Measurements from ENCODE around the gene SVBP.

The SVBP gene

GRCh38 chr1:42806593-42806992 lies 10.6 kb downstream of the SVBP start:
- H3K36me3 ChIP-seq (replicated peaks): no peaks in the 10 kb centered on the region
- H3K4me3 ChIP-seq (ENCODE audit: low read depth, low read length): no peak overlapping the region
- in situ Hi-C loops (cut with HindIII; ENCODE audit: low pct_ligation_motif_present, low sequenced_read_pairs): no loop called here
- H3K27me3 ChIP-seq (replicated peaks): no peaks in the 10 kb centered on the region
- H3K27ac ChIP-seq: no peak overlapping the region
- no peak for DNase-seq
- no peak for TF ChIP-seq CTCF (IDR thresholded peaks at IDR 0.05; ENCODE audit: low read depth, low read length, missing control alignments)

GRCh38 chr1:42806171-42806570 lies 11.0 kb downstream of the SVBP start:
- TF ChIP-seq CTCF (IDR thresholded peaks at IDR 0.05; ENCODE audit: low read depth, low read length, missing control alignments): no peak
- no peak overlapping the region for H3K4me3 ChIP-seq (ENCODE audit: low read depth, low read length)

GRCh38 chr1:42801832-42802473 lies 15.2 kb downstream of the SVBP start:
- no peak for DNase-seq
- Histone ChIP-seq H3K27me3 (replicated peaks) (no peaks in the 10 kb centered on the region), H3K4me3 (ENCODE audit: low read depth, low read length) (no peak overlapping the region), H3K36me3 (replicated peaks) (no peaks in the 10 kb centered on the region), H3K27ac (no peak overlapping the region)
- in situ Hi-C loops (cut with HindIII; ENCODE audit: low pct_ligation_motif_present, low sequenced_read_pairs): no loop called here
- TF ChIP-seq CTCF (IDR thresholded peaks at IDR 0.05; ENCODE audit: low read depth, low read length, missing control alignments): no peak

More at GRCh38 chr1:42806171-42806570, 11.0 kb downstream of the SVBP start:
- Histone ChIP-seq H3K27me3 (replicated peaks) (no peaks in the 10 kb centered on the region), H3K36me3 (replicated peaks) (no peaks in the 10 kb centered on the region), H3K27ac (no peak overlapping the region)
- in situ Hi-C loops (cut with HindIII; ENCODE audit: low pct_ligation_motif_present, low sequenced_read_pairs): no loop called here
- DNase-seq: no peak

- Histone ChIP-seq H3K36me3 (replicated peaks) (no peaks in the 10 kb centered on the region), H3K27ac (no peak overlapping the region), H3K4me3 (ENCODE audit: low read depth, low read length) (no peak overlapping the region), H3K27me3 (replicated peaks) (no peaks in the 10 kb centered on the region)
- no peak for TF ChIP-seq CTCF (IDR thresholded peaks at IDR 0.05; ENCODE audit: low read depth, low read length, missing control alignments)
- DNase-seq: no peak
- in situ Hi-C loops (cut with HindIII; ENCODE audit: low pct_ligation_motif_present, low sequenced_read_pairs): no loop called here
Measured at GRCh38 chr1:42797979-42798378, 19.2 kb downstream of the SVBP start.

GRCh38 chr1:42797414-42797813 lies 19.8 kb downstream of the SVBP start:
- in situ Hi-C loops (cut with HindIII; ENCODE audit: low pct_ligation_motif_present, low sequenced_read_pairs): no loop called here
- Histone ChIP-seq H3K27me3 (replicated peaks) (no peaks in the 10 kb centered on the region), H3K4me3 (ENCODE audit: low read depth, low read length) (no peak overlapping the region), H3K27ac (no peak overlapping the region), H3K36me3 (replicated peaks) (no peaks in the 10 kb centered on the region)
- no peak for DNase-seq
- TF ChIP-seq CTCF (IDR thresholded peaks at IDR 0.05; ENCODE audit: low read depth, low read length, missing control alignments): no peak

- in situ Hi-C loops (cut with HindIII; ENCODE audit: low pct_ligation_motif_present, low sequenced_read_pairs): no loop called here
- DNase-seq: no peak
- TF ChIP-seq CTCF (IDR thresholded peaks at IDR 0.05; ENCODE audit: low read depth, low read length, missing control alignments): no peak
- H3K36me3 ChIP-seq (replicated peaks): no peaks in the 10 kb centered on the region
- H3K27me3 ChIP-seq (replicated peaks): no peaks in the 10 kb centered on the region
- no peak overlapping the region for H3K4me3 ChIP-seq (ENCODE audit: low read depth, low read length)
- H3K27ac ChIP-seq: no peak overlapping the region
Measured at GRCh38 chr1:42793824-42794223, 23.4 kb downstream of the SVBP start.

All from brain microvascular endothelial cell (primary cell).